ENCODE results near the gene EEF1AKMT3.
"Not testable (repeated sequence)": the region's sequence is repeated elsewhere in the genome, so short reads cannot be mapped to it uniquely, and the experiment has no call there.

The EEF1AKMT3 gene

DNA sequence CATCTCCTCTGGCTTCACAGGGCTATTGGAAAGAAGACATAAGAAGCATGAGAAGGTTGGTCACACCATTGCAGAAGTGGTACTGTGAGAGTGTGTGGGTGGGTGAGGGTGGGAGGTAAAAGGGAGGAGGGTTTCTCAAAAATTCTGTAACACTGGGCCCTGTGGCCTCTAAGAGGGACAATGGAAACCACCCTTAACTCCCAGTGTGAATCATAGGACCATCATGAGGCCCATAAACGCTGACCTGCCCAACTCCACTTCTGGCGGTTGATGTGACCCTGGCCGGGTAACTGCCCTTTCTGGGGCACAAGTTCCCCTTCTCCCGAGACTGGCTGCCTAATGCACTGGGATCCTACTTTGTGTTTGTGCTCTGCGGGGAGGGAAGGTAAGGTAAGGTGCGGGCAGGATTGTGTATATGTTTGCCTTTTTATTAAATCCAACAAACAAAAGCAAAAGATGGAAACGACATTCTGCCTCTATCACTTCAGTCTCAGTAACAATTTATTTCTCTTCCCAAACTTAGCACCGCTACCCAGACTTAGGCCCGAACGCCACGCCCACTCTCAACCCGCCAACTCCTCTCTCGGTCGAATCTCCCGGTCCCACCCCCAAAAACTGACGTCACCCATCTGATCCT lies 1.1 kb upstream of the EEF1AKMT3 start:
- Mint-ChIP-seq H3K9me3 (no peaks in the 10 kb centered on the region), H3K27me3 (peaks cover 8 to 13% of the 10 kb centered on the region in 2 donors), H3K36me3 (peaks cover 37 to 55% of the 10 kb centered on the region in 2 donors), H3K4me1 (peaks cover 22 to 44% of the 10 kb centered on the region in 2 donors), H3K27ac (peak overlapping the region; percentile 99), H3K4me3 (peak overlapping the region; percentile 97 to 99)
- ATAC-seq (replicated peaks): peak; percentile 79 to 80
- DNase-seq: peak; percentile 83

DNA sequence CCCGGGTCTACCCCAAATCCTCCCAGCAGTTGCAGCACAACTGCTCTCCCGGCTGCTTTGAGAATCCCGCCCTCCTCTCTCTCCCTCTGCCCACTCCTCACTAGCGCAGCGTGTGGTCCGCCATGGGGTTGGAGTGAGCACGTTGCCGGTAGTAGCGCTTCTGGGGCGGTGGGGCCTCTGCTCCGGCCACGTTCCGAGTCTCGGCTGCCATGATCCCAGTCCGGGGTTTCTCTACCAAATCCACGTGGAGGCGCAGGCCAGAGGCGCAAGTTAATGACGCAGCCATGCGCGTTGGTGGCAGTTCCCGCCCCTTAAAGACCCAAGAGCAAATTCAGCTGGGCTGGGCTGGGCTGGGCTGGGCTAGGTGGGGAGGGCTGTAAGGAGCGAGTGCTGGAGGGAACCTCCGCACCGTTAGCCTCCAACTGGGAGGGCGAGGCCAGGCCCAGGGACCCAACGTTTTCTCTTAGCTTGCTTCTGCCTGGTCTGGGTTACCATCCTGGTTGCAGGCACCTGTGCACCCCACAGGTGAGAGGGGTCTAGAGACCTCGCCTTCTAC lies 463 bp upstream of the EEF1AKMT3 start, which contains the start of gene METTL1:
Gene METTL1 (minus strand): TSS at position 233 of the 556 bp plus-strand sequence. CDS start 22 bp downstream, at position 211.
- H3K4me1 Mint-ChIP-seq: peaks cover 17 to 38% of the 10 kb centered on the region in 2 donors
- H3K27ac Mint-ChIP-seq: peak within 1 kb of the TSS; percentile 99
- DNase-seq (peak; percentile 93), ATAC-seq (replicated peaks) (peak; percentile 91 to 93)
- H3K36me3 Mint-ChIP-seq: peaks cover 37 to 55% of the 10 kb centered on the region in 2 donors
- peaks cover 4 to 7% of the 10 kb centered on the region in 2 donors for H3K27me3 Mint-ChIP-seq
- no peaks in the 10 kb centered on the region for H3K9me3 Mint-ChIP-seq
- peak within 1 kb of the TSS; percentile 97 to 99 for H3K4me3 Mint-ChIP-seq

DNA sequence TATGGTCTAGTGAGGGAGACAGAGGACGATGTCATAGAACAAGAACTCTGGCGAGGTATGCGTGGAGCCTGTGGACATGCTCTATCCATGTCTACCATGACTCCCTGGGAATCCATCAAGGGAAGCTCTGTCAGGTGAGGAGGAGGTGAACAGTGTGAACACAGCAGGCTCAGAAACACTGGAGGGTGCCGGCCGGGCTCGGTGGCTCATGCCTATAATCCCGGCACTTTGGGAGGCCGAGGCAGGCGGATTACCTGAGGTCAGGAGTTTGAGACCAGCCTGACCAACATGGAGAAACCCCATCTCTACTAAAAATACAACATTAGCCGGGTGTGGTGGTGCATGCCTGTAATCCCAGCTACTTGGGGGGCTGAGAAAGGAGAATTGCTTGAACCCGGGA lies 2.2 kb downstream of the EEF1AKMT3 start:
- not testable (repeated sequence) for DNase-seq; H3K27me3 Mint-ChIP-seq; H3K9me3 Mint-ChIP-seq; H3K4me3 Mint-ChIP-seq; H3K27ac Mint-ChIP-seq; ATAC-seq (replicated peaks)
- peaks cover 16 to 30% of the 10 kb centered on the region in 2 donors for H3K4me1 Mint-ChIP-seq
- peaks cover 16 to 38% of the 10 kb centered on the region in 2 donors for H3K36me3 Mint-ChIP-seq

DNA sequence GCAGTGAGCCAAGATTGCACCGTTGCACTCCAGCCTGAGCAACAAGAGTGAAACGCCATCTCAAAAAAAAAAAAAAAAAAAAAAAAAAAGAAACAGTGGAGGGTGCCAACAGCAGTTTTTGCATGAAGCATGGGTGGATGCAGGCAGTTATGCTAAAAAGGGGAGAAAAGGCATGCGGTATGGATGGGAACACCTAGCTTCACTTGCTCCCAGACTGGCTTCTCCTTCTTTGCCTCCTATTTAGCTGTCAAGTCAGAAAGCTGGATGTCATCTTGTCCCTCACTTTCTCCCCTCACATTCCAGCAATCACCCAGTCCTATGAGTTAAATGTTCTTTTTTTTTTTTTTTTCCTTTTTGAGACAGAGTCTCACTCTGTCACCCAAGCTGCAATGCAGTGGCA lies 2.6 kb downstream of the EEF1AKMT3 start:
- ATAC-seq (replicated peaks): no peak
- Mint-ChIP-seq H3K9me3 (no peaks in the 10 kb centered on the region), H3K27me3 (peaks cover 0 to 4% of the 10 kb centered on the region in 2 donors), H3K4me3 (no peak overlapping the region), H3K27ac (no peak overlapping the region), H3K36me3 (peaks cover 12 to 36% of the 10 kb centered on the region in 2 donors), H3K4me1 (peaks cover 16 to 26% of the 10 kb centered on the region in 2 donors)
- no peak for DNase-seq

DNA sequence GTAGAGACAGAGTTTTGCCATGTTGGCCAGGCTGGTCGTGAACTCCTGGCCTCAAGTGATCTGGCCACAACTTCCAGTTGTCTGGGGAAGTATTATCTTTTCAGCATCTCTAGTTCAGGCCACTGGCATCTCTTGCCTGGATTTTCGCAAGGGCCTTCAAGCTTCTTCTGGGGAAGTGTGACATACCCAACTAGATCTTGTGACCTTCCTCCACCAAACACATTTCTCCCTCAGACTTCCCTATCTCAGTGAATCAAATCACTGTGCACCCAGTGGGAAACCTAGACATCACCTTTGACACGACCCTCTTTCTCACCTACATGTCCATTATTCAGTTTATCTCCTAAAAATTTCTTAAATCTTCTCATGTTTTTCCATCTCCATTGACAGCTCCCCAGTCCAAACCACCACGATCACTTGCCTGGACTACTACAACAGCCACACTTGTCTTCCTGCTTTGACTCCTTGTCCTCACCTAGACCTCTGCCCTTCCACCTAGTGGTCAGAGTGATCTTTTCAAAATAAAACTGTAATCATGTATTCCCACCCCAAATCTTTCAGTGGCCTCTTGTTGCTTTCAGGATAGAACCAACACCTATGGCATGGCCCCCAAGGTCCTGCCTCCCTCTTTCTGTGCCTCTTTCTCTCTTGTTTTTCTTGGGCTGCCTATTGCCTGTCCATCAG lies 3.3 kb downstream of the EEF1AKMT3 start:
- DNase-seq (no peak), ATAC-seq (replicated peaks) (no peak)
- Mint-ChIP-seq H3K4me1 (peaks cover 12 to 19% of the 10 kb centered on the region in 2 donors), H3K27ac (no peak overlapping the region), H3K9me3 (no peaks in the 10 kb centered on the region), H3K27me3 (peaks cover 0 to 4% of the 10 kb centered on the region in 2 donors), H3K36me3 (peaks cover 7 to 29% of the 10 kb centered on the region in 2 donors), H3K4me3 (no peak overlapping the region)

DNA sequence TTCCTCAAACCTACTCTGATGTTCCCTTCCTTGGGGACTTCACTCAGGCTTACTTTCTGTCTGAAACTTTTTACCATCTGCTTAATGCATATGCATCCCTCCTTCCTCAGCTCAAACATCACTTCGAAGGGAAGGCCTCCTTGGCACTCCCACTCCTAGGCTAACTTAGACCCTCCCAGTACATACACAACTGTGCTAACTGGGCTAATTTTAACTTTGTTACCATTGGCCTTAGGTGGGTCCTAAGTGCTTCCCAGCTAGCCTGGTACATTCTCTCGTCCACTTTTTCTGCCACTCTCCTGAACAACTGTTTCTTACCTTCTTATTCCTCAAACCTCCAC lies 3.8 kb downstream of the EEF1AKMT3 start:
- H3K27me3 Mint-ChIP-seq: peaks cover 0 to 4% of the 10 kb centered on the region in 2 donors
- ATAC-seq (replicated peaks) (no peak), DNase-seq (no peak)
- no peak overlapping the region for H3K27ac Mint-ChIP-seq
- peaks cover 9 to 14% of the 10 kb centered on the region in 2 donors for H3K4me1 Mint-ChIP-seq
- H3K9me3 Mint-ChIP-seq: no peaks in the 10 kb centered on the region
- no peak overlapping the region for H3K4me3 Mint-ChIP-seq
- H3K36me3 Mint-ChIP-seq: peaks cover 7 to 25% of the 10 kb centered on the region in 2 donors

DNA sequence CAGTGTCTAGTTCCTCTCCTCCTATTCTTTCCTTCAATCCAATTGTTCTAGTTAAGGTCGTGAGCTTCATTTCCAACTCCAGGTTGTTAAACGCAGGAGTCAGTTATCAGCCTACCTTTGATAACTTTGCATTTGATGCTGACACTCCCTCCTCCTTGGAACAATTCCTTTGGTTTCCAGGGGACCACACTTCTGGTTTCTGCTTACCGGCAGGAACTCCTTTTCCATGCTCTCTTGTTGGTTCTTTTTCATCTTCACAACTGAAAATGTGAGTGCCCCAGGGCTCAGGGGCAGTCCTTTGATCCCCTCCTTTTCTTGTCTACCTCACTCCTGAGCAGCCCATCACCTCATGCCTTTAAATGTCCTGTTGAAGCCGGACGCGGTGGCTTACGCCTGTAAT lies 5.0 kb downstream of the EEF1AKMT3 start:
- no peak for ATAC-seq (replicated peaks)
- Mint-ChIP-seq H3K4me1 (peaks cover 5 to 10% of the 10 kb centered on the region in 2 donors), H3K4me3 (no peak overlapping the region), H3K27ac (no peak overlapping the region), H3K27me3 (peaks cover 0 to 4% of the 10 kb centered on the region in 2 donors), H3K36me3 (peaks cover 7 to 20% of the 10 kb centered on the region in 2 donors), H3K9me3 (no peaks in the 10 kb centered on the region)
- DNase-seq: no peak

DNA sequence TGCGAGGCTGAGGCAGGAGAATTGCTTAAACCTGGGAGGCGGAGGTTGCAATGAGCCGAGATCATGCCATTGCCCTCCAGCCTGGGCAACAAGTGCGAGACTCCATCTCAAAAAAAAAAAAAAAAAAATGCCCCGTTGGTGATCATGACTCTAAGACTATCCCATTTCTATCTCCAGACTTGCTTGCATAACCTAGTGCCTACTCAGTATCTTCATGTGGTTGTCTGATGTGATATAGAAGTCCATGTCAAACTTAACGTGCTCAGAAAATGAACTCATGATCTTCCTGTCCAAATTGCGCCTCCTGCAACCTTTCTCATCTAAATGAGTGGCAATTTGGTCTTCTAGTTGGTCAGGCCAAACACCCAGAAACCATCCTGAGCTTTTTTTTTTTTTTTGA lies 5.5 kb downstream of the EEF1AKMT3 start:
- no peak for DNase-seq
- no peak for ATAC-seq (replicated peaks)
- H3K4me3 Mint-ChIP-seq: no peak overlapping the region
- H3K27me3 Mint-ChIP-seq: peaks cover 0 to 1% of the 10 kb centered on the region in 2 donors
- peaks cover 6 to 21% of the 10 kb centered on the region in 2 donors for H3K36me3 Mint-ChIP-seq
- peaks cover 4 to 10% of the 10 kb centered on the region in 2 donors for H3K4me1 Mint-ChIP-seq
- no peak overlapping the region for H3K27ac Mint-ChIP-seq
- H3K9me3 Mint-ChIP-seq: no peaks in the 10 kb centered on the region

DNA sequence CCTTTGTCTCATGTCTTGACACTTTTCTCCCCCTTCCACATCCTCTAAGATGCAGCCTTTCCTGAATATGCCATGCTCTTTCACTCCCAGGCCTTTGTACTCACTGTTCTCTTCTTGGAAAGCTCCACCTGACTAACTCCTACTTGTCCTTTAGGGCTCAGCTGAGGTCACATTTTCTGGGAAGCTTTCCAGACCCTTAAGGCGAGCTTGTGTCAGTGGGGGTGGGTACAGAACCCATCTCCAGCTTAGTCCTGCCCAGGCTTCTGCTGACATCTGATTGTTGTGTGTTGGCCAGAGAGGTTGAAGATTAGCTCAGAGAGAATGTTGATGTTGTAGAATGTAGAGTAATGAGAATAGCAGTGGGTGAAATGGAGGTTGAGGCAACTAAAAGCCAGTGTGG lies 7.3 kb downstream of the EEF1AKMT3 start:
- DNase-seq: no peak
- ATAC-seq (replicated peaks): no peak
- H3K9me3 Mint-ChIP-seq: no peaks in the 10 kb centered on the region
- peaks cover 10 to 25% of the 10 kb centered on the region in 2 donors for H3K36me3 Mint-ChIP-seq
- H3K4me3 Mint-ChIP-seq: no peak overlapping the region
- H3K27me3 Mint-ChIP-seq: no peaks in the 10 kb centered on the region
- H3K27ac Mint-ChIP-seq: no peak overlapping the region
- peaks cover 8 to 15% of the 10 kb centered on the region in 2 donors for H3K4me1 Mint-ChIP-seq

DNA sequence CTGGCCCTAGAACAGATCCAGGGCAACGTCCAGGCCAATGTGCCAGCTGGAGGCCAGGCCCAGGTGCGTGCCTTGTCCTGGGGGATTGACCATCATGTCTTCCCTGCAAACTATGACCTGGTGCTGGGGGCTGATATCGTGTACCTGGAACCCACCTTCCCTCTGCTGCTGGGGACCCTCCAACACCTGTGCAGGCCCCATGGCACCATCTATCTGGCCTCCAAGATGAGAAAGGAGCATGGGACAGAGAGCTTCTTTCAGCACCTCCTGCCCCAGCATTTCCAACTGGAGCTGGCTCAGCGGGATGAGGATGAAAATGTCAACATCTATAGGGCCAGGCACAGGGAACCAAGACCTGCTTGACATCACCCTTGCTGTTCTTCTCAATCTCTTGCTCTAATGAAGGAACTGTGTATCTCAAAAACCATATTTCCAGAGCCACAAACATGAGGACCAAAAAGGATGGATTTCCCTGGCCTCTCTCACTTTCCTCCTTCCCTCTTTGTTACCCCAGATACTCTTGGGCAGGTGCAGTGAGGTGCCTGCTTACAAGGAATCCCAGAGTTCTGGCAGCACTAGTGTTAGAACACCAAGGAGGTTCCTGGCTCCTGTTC lies 8.0 kb downstream of the EEF1AKMT3 start:
- Mint-ChIP-seq H3K4me1 (peaks cover 8 to 15% of the 10 kb centered on the region in 2 donors), H3K9me3 (no peaks in the 10 kb centered on the region), H3K4me3 (no peak overlapping the region), H3K27ac (no peak overlapping the region), H3K27me3 (no peaks in the 10 kb centered on the region), H3K36me3 (peaks cover 10 to 25% of the 10 kb centered on the region in 2 donors)
- ATAC-seq (replicated peaks): no peak
- no peak for DNase-seq

DNA sequence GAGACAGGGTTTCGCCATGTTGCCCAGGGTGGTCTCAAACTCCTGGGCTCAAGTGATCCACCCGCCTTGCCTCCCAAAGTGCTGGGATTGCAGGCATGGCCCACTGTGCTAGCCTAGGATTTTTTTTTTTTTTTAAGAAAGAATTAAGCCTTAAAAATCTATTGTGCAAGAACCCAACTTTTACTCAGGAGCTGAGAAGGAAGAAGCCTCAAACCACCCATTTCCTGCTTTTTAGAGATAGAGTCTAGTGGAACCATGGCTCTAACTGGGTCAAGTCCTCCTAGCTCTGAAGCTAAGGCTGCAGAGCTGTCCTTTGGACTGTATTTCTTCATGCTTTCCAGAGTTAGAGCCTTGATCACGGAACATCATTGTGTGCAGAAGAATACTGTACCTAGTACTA lies 8.8 kb downstream of the EEF1AKMT3 start:
- Mint-ChIP-seq H3K27ac (no peak overlapping the region), H3K4me3 (no peak overlapping the region), H3K36me3 (peaks cover 6 to 21% of the 10 kb centered on the region in 2 donors), H3K27me3 (no peaks in the 10 kb centered on the region), H3K4me1 (peaks cover 8 to 17% of the 10 kb centered on the region in 2 donors), H3K9me3 (no peaks in the 10 kb centered on the region)
- ATAC-seq (replicated peaks) (no peak), DNase-seq (no peak)

DNA sequence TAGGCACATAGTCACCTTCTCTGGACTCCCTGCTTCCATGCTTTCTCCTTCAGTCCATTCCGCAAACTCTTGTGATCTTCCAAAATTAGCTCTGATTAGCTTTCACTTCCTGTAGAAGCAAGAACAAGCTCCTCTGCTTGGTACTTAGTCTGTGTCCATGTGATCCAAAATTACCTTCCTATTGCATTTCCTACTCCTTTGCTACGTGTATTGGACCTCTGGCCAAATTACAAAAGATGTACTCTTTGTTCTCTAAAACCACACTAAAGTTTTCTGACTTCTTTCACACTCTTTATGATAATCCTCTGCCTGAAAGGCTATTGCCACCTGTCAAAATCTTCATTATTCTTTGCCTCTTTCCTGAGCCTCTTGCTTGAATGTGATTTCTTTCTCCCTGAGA lies 9.4 kb downstream of the EEF1AKMT3 start:
- Mint-ChIP-seq H3K27ac (no peak overlapping the region), H3K36me3 (peaks cover 10 to 25% of the 10 kb centered on the region in 2 donors), H3K27me3 (no peaks in the 10 kb centered on the region), H3K4me3 (no peak overlapping the region), H3K4me1 (peaks cover 8 to 22% of the 10 kb centered on the region in 2 donors), H3K9me3 (no peaks in the 10 kb centered on the region)
- ATAC-seq (replicated peaks) (no peak), DNase-seq (no peak)

DNA sequence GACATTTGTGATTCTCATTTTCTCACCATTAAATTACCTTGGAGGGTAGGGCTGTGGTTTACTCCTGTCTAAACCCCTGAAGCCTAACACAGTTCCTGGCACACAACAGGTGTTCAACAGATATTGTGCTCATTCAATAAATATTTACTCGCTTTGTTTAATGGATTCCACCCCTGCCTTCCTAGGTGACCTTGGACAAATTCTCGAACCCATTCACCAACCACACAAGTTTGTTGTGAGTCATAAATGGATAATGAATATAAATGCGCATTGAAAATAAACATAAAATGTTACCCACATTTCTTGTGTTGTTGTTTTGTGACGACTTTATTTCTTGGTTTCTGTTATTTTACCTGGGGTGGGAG lies 9.8 kb downstream of the EEF1AKMT3 start:
- Mint-ChIP-seq H3K4me3 (peak overlapping the region; percentile 98 to 100), H3K27me3 (no peaks in the 10 kb centered on the region)
- peak in 1 of 2 donors; percentile 3 for ATAC-seq (replicated peaks)

More for the DNA sequence above, 9.8 kb downstream of the EEF1AKMT3 start:
- peaks cover 8 to 22% of the 10 kb centered on the region in 2 donors for H3K4me1 Mint-ChIP-seq
- H3K9me3 Mint-ChIP-seq: no peaks in the 10 kb centered on the region
- DNase-seq: no peak
- peaks cover 9 to 27% of the 10 kb centered on the region in 2 donors for H3K36me3 Mint-ChIP-seq
- peak overlapping the region; percentile 98 for H3K27ac Mint-ChIP-seq

Measured in stimulated activated naive B cell treated with anti-CD40 and anti-IgM and Interleukin-4, amounts not matched to agents 10 μg/mL and 1 μg/mL and 100 μg/mL, for 72 hours (primary cell).